HEK293 (cell line): ENCODE measurements around the gene DNASE2B.

Source experiments
- CTCF ChIA-PET: fragments of 350-600 bp; formaldehyde crosslinking; extraction: SDS; loops from one replicate; lab custom pipeline; 2021; ENCODE audit warnings: antibody characterized with exemption; lab: Yijun Ruan, JAX
- POLR2A ChIA-PET: fragments of 300-600 bp; formaldehyde crosslinking; extraction: SDS; loops from one replicate; lab custom pipeline; 2020; ENCODE audit warnings: antibody characterized with exemption, inconsistent platforms; lab: Yijun Ruan, JAX
- H3K27ac ChIP-seq: fragments of 200-500 bp; sonication (Bioruptor generic); 2 replicates; pipeline ENCODE4 v1.5.1; 2014; ENCODE audit warnings: low read depth, low read length, control low read depth, inconsistent platforms; ENCODE audit errors: extremely low read depth
- H3K36me3 ChIP-seq, 2 experiments: fragments of 200-500 bp in 1 of 2; sonication (Bioruptor generic) in 1 of 2; 1 replicate in 1 of 2; 2 replicates in 1 of 2; pipeline ENCODE4 v1.5.1; 2014 to 2017; ENCODE audit warnings: inconsistent platforms in 2 of 2, low read length in 2 of 2; ENCODE audit not compliant: control insufficient read depth in 2 of 2, insufficient read depth in 1 of 2
- H3K4me1 ChIP-seq: fragments of 200-500 bp; sonication (Bioruptor generic); 2 replicates; pipeline ENCODE4 v1.5.1; 2014; ENCODE audit warnings: mild to moderate bottlenecking, low read length, inconsistent platforms; ENCODE audit not compliant: control insufficient read depth, insufficient read depth
- H3K4me3 ChIP-seq: 2 replicates; pipeline ENCODE4 v1.5.1; 2011; ENCODE audit warnings: low read depth, mild to moderate bottlenecking, control low read depth, low read length, moderate library complexity
- H3K9me3 ChIP-seq: fragments of 200-500 bp; sonication (Bioruptor generic); 2 replicates; pipeline ENCODE4 v1.5.1; 2014; ENCODE audit warnings: low read depth, low read length, inconsistent platforms; ENCODE audit not compliant: control insufficient read depth, insufficient read depth
- PRDM1 ChIP-seq: fragments of 450-650 bp; formaldehyde crosslinking; IDR thresholded peaks from 2 replicates; pipeline ENCODE4; 2016; ENCODE audit warnings: missing biosample characterization, missing genetic modification characterization
- SP7 ChIP-seq: fragments of 450-650 bp; formaldehyde crosslinking; IDR thresholded peaks from 2 replicates; pipeline ENCODE4 v1.5.1; 2016; ENCODE audit warnings: missing biosample characterization, missing genetic modification characterization
- ZBTB17 ChIP-seq: fragments of 450-650 bp; formaldehyde crosslinking; IDR thresholded peaks from 2 replicates; pipeline ENCODE4 v1.5.1; 2016; ENCODE audit warnings: missing biosample characterization, missing genetic modification characterization
- ZBTB20 ChIP-seq: fragments of 450-650 bp; formaldehyde crosslinking; IDR thresholded peaks from 2 replicates; pipeline ENCODE4 v1.5.1; 2016; ENCODE audit warnings: missing biosample characterization, missing genetic modification characterization
- ZFP37 ChIP-seq: fragments of 450-650 bp; formaldehyde crosslinking; IDR thresholded peaks from 2 replicates; pipeline ENCODE4 v1.5.1; 2016; ENCODE audit warnings: missing biosample characterization, missing genetic modification characterization
- ZNF140 ChIP-seq: fragments of 450-650 bp; formaldehyde crosslinking; IDR thresholded peaks from 2 replicates; pipeline ENCODE4 v1.5.1; 2016; ENCODE audit warnings: missing biosample characterization, missing genetic modification characterization
- ZNF184 ChIP-seq: fragments of 450-650 bp; IDR thresholded peaks from 2 replicates; pipeline ENCODE4 v1.5.1; 2018; ENCODE audit warnings: missing biosample characterization, mild to moderate bottlenecking, missing genetic modification characterization
- ZNF248 ChIP-seq: fragments of 450-650 bp; formaldehyde crosslinking; IDR thresholded peaks from 2 replicates; pipeline ENCODE4 v1.5.1; 2017; ENCODE audit warnings: missing biosample characterization, missing genetic modification characterization
- ZNF274 ChIP-seq, 2 experiments: fragments of 200-500 bp in 1 of 2; fragments of 450-650 bp in 1 of 2; sonication (Bioruptor generic) in 1 of 2; formaldehyde crosslinking in 1 of 2; IDR thresholded peaks; 2 replicates each; pipeline versions ENCODE4 v1.5.1 to v1.6.1; 2014 to 2016; ENCODE audit warnings: borderline replicate concordance in 1 of 2, inconsistent platforms in 1 of 2, low read length in 1 of 2, missing biosample characterization in 1 of 2, missing genetic modification characterization in 1 of 2
- ZNF366 ChIP-seq: fragments of 450-650 bp; formaldehyde crosslinking; conservative IDR thresholded peaks from 2 replicates; pipeline ENCODE4 v1.5.1; 2016; ENCODE audit warnings: missing biosample characterization, missing genetic modification characterization
- ZNF394 ChIP-seq: fragments of 450-650 bp; formaldehyde crosslinking; IDR thresholded peaks from 2 replicates; pipeline ENCODE4 v1.5.1; 2016; ENCODE audit warnings: missing biosample characterization, missing genetic modification characterization, mild to moderate bottlenecking, moderate library complexity, borderline replicate concordance
- ZNF426 ChIP-seq: fragments of 450-650 bp; formaldehyde crosslinking; IDR thresholded peaks from 2 replicates; pipeline ENCODE4 v1.5.1; 2017; ENCODE audit warnings: missing biosample characterization, missing genetic modification characterization, mild to moderate bottlenecking, inconsistent platforms, moderate library complexity
- ZNF521 ChIP-seq: fragments of 450-650 bp; formaldehyde crosslinking; IDR thresholded peaks from 2 replicates; pipeline ENCODE4 v1.5.1; 2017; ENCODE audit warnings: missing biosample characterization, mild to moderate bottlenecking, missing genetic modification characterization
- ZNF530 ChIP-seq: fragments of 450-650 bp; formaldehyde crosslinking; IDR thresholded peaks from 2 replicates; pipeline ENCODE4 v1.5.1; 2016; ENCODE audit warnings: low read depth, missing biosample characterization, missing genetic modification characterization
- ZNF600 ChIP-seq: fragments of 450-650 bp; formaldehyde crosslinking; IDR thresholded peaks from 2 replicates; pipeline ENCODE4 v1.5.1; 2016; ENCODE audit warnings: missing biosample characterization, missing genetic modification characterization
- ZNF660 ChIP-seq: fragments of 450-650 bp; IDR thresholded peaks from 2 replicates; pipeline ENCODE4 v1.5.1; 2018; ENCODE audit warnings: missing biosample characterization, mild to moderate bottlenecking, missing genetic modification characterization
- ZNF830 ChIP-seq: fragments of 450-650 bp; IDR thresholded peaks from 2 replicates; pipeline ENCODE4 v1.5.0; 2018; ENCODE audit warnings: missing biosample characterization, missing genetic modification characterization, low read depth, mild to moderate bottlenecking, moderate library complexity
- ZSCAN16 ChIP-seq: fragments of 450-650 bp; formaldehyde crosslinking; IDR thresholded peaks from 2 replicates; pipeline ENCODE4 v1.5.1; 2016; ENCODE audit warnings: missing biosample characterization, missing genetic modification characterization
- TF ChIP-seq, protein P1 (sequence below): fragments of 450-650 bp; formaldehyde crosslinking; IDR thresholded peaks from 2 replicates; pipeline ENCODE4 v1.5.1; 2016; ENCODE audit warnings: missing biosample characterization, missing genetic modification characterization
- TF ChIP-seq, protein P2 (sequence below): fragments of 450-650 bp; formaldehyde crosslinking; IDR thresholded peaks from 2 replicates; pipeline ENCODE4 v1.5.1; 2016; ENCODE audit warnings: missing biosample characterization, missing genetic modification characterization
- TF ChIP-seq, protein P3 (sequence below): fragments of 450-650 bp; formaldehyde crosslinking; IDR thresholded peaks from 2 replicates; pipeline ENCODE4 v1.5.1; 2016; ENCODE audit warnings: missing biosample characterization, missing genetic modification characterization
- TF ChIP-seq, protein P4 (sequence below): fragments of 450-650 bp; formaldehyde crosslinking; optimal IDR thresholded peaks from 2 replicates; pipeline ENCODE3; 2016; ENCODE audit warnings: missing biosample characterization, mild to moderate bottlenecking, missing genetic modification characterization
- TF ChIP-seq, protein P5 (sequence below): fragments of 450-650 bp; formaldehyde crosslinking; IDR thresholded peaks from 2 replicates; pipeline ENCODE4 v1.5.1; 2016; ENCODE audit warnings: missing biosample characterization, missing genetic modification characterization
- TF ChIP-seq, protein P6 (sequence below): fragments of 450-650 bp; formaldehyde crosslinking; IDR thresholded peaks from 2 replicates; pipeline ENCODE4 v1.5.1; 2017; ENCODE audit warnings: missing biosample characterization, missing genetic modification characterization
- TF ChIP-seq, protein P7 (sequence below): fragments of 450-650 bp; formaldehyde crosslinking; IDR thresholded peaks from 2 replicates; pipeline ENCODE4 v1.5.1; 2016; ENCODE audit warnings: missing biosample characterization, missing genetic modification characterization

DNASE2B gene

DNA sequence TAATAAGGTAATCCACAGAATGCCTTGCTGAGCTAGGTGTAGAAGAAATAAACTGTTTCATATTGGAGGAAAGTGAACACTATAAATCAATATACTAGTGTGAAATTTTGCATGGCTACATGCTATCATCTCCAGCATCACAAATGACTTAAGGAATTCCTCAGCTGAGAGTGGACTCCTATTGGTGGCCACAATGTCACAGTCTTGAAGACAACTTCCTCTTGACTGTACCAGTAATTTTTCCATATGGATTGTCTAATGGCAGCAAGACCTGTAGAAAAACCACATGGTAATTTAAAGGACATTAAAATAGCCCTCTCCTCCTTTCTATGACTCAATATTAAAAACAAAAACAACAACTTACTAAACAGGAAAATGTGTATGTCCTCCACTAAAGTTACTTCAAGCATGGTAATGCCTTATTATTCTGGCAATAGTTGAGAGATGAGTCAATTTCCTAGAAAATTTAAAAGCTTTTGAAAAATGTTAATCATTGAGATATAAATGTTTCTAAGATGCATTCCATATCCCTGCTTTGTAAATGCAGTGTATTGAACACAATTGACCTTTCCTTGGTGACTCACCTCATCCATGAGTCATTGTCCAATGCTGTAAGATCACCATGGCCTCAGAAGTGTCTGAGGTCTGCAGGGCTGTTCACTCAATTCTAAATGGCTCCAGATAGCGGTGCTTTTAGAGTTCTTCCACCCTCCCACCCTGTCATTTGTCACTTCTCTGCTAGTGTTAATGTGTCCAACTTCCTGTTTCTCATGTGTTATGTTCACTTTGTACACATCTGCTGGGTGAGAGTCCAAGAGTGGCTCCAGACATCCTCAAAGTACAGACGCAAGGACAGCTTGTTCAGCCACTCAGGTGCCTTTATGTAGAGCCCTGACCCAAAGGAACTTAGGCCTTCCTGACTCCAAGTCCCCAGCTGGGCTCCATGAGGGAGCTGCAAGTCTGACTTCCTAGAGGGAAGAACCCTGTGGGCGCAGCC is 32.8 kb upstream of the DNASE2B start:
- POLR2A ChIA-PET, result no interaction called here
- H3K27ac ChIP-seq, result no peak overlapping the region
- TF ChIP-seq ZSCAN16 (no peak), ZFP37 (tag by site-specific recombination) (0 out of 2 replicates have a peak, but pooled peaks have one; percentile 30), ZNF830 (tag by site-specific recombination) (no peak), SP7 (tag by site-specific recombination) (peak; percentile 45; the same call in 1 of the 2 replicates), PRDM1 (tag by site-specific recombination) (0 out of 2 replicates have a peak, but pooled peaks have one; percentile 23), ZNF248 (tag by site-specific recombination) (no peak), ZNF521 (tag by site-specific recombination) (no peak), ZBTB17 (tag by site-specific recombination) (no peak), ZNF530 (no peak), ZBTB20 (no peak), ZNF426 (tag by site-specific recombination) (no peak), ZNF140 (no peak), ZNF184 (tag by site-specific recombination) (peak; percentile 21; the same call in 1 of the 2 replicates), ZNF394 (tag by site-specific recombination) (no peak), ZNF660 (tag by site-specific recombination) (peak; percentile 75), ZNF274 (IDR thresholded peaks at IDR 0.05; ENCODE audit: low read length) (no peak), ZNF274 (tag by site-specific recombination; IDR thresholded peaks at IDR 0.05; ENCODE audit: borderline replicate concordance) (no peak), ZNF600 (tag by site-specific recombination) (peak; percentile 76), ZNF366 (tag by site-specific recombination) (peak; percentile 63)
- TF ChIP-seq, protein P1, sequence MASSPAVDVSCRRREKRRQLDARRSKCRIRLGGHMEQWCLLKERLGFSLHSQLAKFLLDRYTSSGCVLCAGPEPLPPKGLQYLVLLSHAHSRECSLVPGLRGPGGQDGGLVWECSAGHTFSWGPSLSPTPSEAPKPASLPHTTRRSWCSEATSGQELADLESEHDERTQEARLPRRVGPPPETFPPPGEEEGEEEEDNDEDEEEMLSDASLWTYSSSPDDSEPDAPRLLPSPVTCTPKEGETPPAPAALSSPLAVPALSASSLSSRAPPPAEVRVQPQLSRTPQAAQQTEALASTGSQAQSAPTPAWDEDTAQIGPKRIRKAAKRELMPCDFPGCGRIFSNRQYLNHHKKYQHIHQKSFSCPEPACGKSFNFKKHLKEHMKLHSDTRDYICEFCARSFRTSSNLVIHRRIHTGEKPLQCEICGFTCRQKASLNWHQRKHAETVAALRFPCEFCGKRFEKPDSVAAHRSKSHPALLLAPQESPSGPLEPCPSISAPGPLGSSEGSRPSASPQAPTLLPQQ (tag by site-specific recombination), result 0 out of 2 replicates have a peak, but pooled peaks have one; percentile 20
- TF ChIP-seq, protein P2, sequence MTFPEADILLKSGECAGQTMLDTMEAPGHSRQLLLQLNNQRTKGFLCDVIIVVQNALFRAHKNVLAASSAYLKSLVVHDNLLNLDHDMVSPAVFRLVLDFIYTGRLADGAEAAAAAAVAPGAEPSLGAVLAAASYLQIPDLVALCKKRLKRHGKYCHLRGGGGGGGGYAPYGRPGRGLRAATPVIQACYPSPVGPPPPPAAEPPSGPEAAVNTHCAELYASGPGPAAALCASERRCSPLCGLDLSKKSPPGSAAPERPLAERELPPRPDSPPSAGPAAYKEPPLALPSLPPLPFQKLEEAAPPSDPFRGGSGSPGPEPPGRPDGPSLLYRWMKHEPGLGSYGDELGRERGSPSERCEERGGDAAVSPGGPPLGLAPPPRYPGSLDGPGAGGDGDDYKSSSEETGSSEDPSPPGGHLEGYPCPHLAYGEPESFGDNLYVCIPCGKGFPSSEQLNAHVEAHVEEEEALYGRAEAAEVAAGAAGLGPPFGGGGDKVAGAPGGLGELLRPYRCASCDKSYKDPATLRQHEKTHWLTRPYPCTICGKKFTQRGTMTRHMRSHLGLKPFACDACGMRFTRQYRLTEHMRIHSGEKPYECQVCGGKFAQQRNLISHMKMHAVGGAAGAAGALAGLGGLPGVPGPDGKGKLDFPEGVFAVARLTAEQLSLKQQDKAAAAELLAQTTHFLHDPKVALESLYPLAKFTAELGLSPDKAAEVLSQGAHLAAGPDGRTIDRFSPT (tag by site-specific recombination), result 0 out of 2 replicates have a peak, but pooled peaks have one; percentile 18
- TF ChIP-seq, protein P3, sequence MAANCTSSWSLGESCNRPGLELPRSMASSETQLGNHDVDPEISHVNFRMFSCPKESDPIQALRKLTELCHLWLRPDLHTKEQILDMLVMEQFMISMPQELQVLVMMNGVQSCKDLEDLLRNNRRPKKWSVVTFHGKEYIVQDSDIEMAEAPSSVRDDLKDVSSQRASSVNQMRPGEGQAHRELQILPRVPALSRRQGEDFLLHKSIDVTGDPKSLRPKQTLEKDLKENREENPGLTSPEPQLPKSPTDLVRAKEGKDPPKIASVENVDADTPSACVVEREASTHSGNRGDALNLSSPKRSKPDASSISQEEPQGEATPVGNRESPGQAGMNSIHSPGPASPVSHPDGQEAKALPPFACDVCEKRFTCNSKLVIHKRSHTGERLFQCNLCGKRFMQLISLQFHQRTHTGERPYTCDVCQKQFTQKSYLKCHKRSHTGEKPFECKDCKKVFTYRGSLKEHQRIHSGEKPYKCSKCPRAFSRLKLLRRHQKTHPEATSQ (tag by site-specific recombination), result no peak
- TF ChIP-seq, protein P4, sequence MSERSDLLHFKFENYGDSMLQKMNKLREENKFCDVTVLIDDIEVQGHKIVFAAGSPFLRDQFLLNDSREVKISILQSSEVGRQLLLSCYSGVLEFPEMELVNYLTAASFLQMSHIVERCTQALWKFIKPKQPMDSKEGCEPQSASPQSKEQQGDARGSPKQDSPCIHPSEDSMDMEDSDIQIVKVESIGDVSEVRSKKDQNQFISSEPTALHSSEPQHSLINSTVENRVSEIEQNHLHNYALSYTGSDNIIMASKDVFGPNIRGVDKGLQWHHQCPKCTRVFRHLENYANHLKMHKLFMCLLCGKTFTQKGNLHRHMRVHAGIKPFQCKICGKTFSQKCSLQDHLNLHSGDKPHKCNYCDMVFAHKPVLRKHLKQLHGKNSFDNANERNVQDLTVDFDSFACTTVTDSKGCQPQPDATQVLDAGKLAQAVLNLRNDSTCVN (tag by site-specific recombination), result no peak
- TF ChIP-seq, protein P5, sequence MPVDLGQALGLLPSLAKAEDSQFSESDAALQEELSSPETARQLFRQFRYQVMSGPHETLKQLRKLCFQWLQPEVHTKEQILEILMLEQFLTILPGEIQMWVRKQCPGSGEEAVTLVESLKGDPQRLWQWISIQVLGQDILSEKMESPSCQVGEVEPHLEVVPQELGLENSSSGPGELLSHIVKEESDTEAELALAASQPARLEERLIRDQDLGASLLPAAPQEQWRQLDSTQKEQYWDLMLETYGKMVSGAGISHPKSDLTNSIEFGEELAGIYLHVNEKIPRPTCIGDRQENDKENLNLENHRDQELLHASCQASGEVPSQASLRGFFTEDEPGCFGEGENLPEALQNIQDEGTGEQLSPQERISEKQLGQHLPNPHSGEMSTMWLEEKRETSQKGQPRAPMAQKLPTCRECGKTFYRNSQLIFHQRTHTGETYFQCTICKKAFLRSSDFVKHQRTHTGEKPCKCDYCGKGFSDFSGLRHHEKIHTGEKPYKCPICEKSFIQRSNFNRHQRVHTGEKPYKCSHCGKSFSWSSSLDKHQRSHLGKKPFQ (tag by site-specific recombination), result no peak
- TF ChIP-seq, protein P6, sequence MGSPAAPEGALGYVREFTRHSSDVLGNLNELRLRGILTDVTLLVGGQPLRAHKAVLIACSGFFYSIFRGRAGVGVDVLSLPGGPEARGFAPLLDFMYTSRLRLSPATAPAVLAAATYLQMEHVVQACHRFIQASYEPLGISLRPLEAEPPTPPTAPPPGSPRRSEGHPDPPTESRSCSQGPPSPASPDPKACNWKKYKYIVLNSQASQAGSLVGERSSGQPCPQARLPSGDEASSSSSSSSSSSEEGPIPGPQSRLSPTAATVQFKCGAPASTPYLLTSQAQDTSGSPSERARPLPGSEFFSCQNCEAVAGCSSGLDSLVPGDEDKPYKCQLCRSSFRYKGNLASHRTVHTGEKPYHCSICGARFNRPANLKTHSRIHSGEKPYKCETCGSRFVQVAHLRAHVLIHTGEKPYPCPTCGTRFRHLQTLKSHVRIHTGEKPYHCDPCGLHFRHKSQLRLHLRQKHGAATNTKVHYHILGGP, result peak; percentile 92
- TF ChIP-seq, protein P7, sequence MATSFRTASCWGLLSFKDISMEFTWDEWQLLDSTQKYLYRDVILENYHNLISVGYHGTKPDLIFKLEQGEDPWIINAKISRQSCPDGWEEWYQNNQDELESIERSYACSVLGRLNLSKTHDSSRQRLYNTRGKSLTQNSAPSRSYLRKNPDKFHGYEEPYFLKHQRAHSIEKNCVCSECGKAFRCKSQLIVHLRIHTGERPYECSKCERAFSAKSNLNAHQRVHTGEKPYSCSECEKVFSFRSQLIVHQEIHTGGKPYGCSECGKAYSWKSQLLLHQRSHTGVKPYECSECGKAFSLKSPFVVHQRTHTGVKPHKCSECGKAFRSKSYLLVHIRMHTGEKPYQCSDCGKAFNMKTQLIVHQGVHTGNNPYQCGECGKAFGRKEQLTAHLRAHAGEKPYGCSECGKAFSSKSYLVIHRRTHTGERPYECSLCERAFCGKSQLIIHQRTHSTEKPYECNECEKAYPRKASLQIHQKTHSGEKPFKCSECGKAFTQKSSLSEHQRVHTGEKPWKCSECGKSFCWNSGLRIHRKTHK (tag by site-specific recombination), result no peak

More for the DNA sequence above, 32.8 kb upstream of the DNASE2B start:
- H3K9me3 ChIP-seq, result no peaks in the 10 kb centered on the region
- H3K4me1 ChIP-seq, result no peaks in the 10 kb centered on the region
- no peaks in the 10 kb centered on the region for H3K36me3 ChIP-seq
- CTCF ChIA-PET, result interaction anchor here (0.7 kb wide), 1 partner anchor 239 kb away, joined by 4 read pairs; no protein-coding TSS in a partner anchor
- H3K4me3 ChIP-seq, result no peak overlapping the region
